HL-60 (cell line): ENCODE measurements around the gene PROCA1.

Source experiments
- DNase-seq, 2 experiments: peaks; one replicate each; pipeline ENCODE4 v3.0.0-alpha.2; 2010 to 2020; ENCODE audit warnings: low read depth in 1 of 2, low spot score in 1 of 2
- H3K27ac ChIP-seq: fragments of 250-450 bp; sonication (Bioruptor Pico); replicated peaks from 2 replicates; pipeline ENCODE4 v1.5.1; 2020; ENCODE audit warnings: mild to moderate bottlenecking, moderate library complexity
- H3K27me3 ChIP-seq: fragments of 250-450 bp; sonication (Bioruptor Pico); 2 replicates; pipeline ENCODE4 v1.5.1; 2021; ENCODE audit warnings: mild to moderate bottlenecking, moderate library complexity; ENCODE audit not compliant: insufficient read depth, poor library complexity, severe bottlenecking
- H3K4me3 ChIP-seq: replicated peaks from 2 replicates; pipeline ENCODE4 v1.5.1; 2011; ENCODE audit warnings: mild to moderate bottlenecking, control low read depth, low read length; ENCODE audit not compliant: insufficient read depth
- GABPA ChIP-seq: IDR thresholded peaks from 2 replicates; pipeline ENCODE4 v1.6.1; 2012; ENCODE audit warnings: low read depth
- POLR2AphosphoS5 ChIP-seq: IDR thresholded peaks from 2 replicates; pipeline ENCODE4 v1.6.1; 2012; ENCODE audit warnings: low read depth
- SPI1 ChIP-seq: IDR thresholded peaks from 2 replicates; pipeline ENCODE4 v1.6.1; 2012; ENCODE audit warnings: low read depth, mild to moderate bottlenecking, borderline replicate concordance
- TF ChIP-seq, protein P1 (sequence below): IDR thresholded peaks from one replicate; pipeline ENCODE4 v1.5.1; 2011; ENCODE audit warnings: low read length, control low read depth, inconsistent platforms; ENCODE audit not compliant: insufficient read depth
- TF ChIP-seq, protein P2 (sequence below): IDR thresholded peaks from 2 replicates; pipeline ENCODE4 v1.6.1; 2012; ENCODE audit warnings: low read depth; ENCODE audit not compliant: insufficient replicate concordance

Gene PROCA1

DNA sequence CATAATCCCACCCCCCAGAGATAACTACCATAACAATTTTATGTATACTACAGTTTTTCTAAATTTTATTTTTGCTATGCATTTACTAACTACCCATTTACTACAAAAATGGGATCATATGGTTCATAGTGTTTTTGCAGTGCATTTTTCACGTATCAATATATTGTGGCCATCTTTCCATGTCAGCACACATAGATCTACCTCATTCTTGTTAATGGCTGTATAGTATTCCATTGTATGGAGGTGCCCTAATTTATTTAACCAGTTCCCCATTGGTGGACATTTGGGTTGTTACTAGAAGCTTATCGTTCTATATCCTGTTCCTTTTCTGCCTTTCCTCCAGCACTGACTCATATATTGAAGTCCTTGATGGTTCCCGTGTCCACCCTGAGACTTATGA is 22.7 kb downstream of the PROCA1 start:
- H3K27me3 ChIP-seq: no peaks in the 10 kb centered on the region
- no peak overlapping the region for H3K27ac ChIP-seq
- TF ChIP-seq, protein P1, sequence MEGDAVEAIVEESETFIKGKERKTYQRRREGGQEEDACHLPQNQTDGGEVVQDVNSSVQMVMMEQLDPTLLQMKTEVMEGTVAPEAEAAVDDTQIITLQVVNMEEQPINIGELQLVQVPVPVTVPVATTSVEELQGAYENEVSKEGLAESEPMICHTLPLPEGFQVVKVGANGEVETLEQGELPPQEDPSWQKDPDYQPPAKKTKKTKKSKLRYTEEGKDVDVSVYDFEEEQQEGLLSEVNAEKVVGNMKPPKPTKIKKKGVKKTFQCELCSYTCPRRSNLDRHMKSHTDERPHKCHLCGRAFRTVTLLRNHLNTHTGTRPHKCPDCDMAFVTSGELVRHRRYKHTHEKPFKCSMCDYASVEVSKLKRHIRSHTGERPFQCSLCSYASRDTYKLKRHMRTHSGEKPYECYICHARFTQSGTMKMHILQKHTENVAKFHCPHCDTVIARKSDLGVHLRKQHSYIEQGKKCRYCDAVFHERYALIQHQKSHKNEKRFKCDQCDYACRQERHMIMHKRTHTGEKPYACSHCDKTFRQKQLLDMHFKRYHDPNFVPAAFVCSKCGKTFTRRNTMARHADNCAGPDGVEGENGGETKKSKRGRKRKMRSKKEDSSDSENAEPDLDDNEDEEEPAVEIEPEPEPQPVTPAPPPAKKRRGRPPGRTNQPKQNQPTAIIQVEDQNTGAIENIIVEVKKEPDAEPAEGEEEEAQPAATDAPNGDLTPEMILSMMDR: no peak
- TF ChIP-seq GABPA (no peak), POLR2AphosphoS5 (no peak), SPI1 (no peak)
- TF ChIP-seq, protein P2, sequence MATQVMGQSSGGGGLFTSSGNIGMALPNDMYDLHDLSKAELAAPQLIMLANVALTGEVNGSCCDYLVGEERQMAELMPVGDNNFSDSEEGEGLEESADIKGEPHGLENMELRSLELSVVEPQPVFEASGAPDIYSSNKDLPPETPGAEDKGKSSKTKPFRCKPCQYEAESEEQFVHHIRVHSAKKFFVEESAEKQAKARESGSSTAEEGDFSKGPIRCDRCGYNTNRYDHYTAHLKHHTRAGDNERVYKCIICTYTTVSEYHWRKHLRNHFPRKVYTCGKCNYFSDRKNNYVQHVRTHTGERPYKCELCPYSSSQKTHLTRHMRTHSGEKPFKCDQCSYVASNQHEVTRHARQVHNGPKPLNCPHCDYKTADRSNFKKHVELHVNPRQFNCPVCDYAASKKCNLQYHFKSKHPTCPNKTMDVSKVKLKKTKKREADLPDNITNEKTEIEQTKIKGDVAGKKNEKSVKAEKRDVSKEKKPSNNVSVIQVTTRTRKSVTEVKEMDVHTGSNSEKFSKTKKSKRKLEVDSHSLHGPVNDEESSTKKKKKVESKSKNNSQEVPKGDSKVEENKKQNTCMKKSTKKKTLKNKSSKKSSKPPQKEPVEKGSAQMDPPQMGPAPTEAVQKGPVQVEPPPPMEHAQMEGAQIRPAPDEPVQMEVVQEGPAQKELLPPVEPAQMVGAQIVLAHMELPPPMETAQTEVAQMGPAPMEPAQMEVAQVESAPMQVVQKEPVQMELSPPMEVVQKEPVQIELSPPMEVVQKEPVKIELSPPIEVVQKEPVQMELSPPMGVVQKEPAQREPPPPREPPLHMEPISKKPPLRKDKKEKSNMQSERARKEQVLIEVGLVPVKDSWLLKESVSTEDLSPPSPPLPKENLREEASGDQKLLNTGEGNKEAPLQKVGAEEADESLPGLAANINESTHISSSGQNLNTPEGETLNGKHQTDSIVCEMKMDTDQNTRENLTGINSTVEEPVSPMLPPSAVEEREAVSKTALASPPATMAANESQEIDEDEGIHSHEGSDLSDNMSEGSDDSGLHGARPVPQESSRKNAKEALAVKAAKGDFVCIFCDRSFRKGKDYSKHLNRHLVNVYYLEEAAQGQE: no peak
- H3K4me3 ChIP-seq: no peak overlapping the region
- no peak for DNase-seq

DNA sequence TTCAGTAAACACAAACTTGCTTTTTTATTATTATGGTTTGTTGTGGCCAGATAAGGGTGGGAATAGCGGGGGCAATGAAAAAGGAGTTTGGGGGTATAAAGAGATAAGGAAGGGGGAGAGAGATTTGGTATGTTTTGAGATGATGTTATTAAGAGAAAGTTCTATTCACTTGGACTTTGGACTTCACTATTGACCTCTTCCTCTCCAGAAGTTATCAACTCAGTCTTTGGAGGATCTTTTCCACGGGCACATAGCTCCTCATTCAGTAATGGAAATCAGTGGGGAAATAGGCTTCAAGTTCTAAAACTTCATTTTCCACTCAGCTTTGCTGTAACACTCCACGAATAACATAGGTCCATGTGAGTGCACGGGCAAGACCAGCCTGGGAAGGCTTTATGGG is 23.2 kb downstream of the PROCA1 start:
- DNase-seq: no peak
- Histone ChIP-seq H3K27ac (no peak overlapping the region), H3K4me3 (no peak overlapping the region), H3K27me3 (no peaks in the 10 kb centered on the region)
- TF ChIP-seq, protein P1: no peak
- TF ChIP-seq SPI1 (no peak), POLR2AphosphoS5 (no peak), GABPA (no peak)
- TF ChIP-seq, protein P2: no peak

DNA sequence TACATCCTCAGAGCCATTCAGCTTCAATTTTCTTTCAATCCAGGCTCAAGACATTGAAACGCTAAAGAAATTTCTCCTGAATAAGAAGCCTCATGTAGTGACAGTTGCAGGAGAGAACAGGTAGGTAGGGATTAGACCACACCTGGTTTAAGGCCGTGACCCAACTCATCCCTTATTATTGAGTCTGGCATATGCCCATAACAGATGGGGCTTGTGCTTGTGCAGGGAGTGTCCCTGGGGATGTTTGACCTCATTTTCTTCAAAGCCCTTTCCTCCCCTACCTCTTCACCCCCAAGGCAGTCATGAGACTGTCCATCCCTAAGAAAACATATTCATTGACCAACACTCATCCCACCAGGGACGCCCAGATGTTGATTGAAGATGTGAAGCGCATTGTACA is 25.4 kb downstream of the PROCA1 start:
- Histone ChIP-seq H3K27ac (no peak overlapping the region), H3K27me3 (no peaks in the 10 kb centered on the region), H3K4me3 (no peak overlapping the region)
- no peak for TF ChIP-seq SPI1
- no peak for TF ChIP-seq POLR2AphosphoS5
- TF ChIP-seq GABPA: no peak
- TF ChIP-seq, protein P2: no peak
- TF ChIP-seq, protein P1: no peak
- DNase-seq: no peak
